Ovary (tissue), 9 donors: ENCODE results near the gene RAB13. TPM values are rescaled to one million over a fixed set of nuclear protein-coding genes. Genes with fewer than 3 reads are reported as not detected.
"Not testable (repeated sequence)": the region's sequence is repeated elsewhere in the genome, so short reads cannot be mapped to it uniquely, and the experiment has no call there.

ENCODE experiments used
- DNase-seq, 5 donors: peaks; one replicate each; pipeline ENCODE4 v3.0.0-alpha.2; 2019 to 2020
- H3K27ac ChIP-seq, 2 donors: fragments of 200-600 bp; one replicate each; pipeline versions ENCODE4 v1.5.1 to v1.8.0; 2019 to 2022
- H3K27me3 ChIP-seq: fragments of 200-600 bp; one replicate; pipeline ENCODE4 v1.8.0; 2022
- H3K36me3 ChIP-seq: fragments of 200-600 bp; sonication (generic); one replicate; pipeline ENCODE4 v1.5.1; 2019
- H3K4me1 ChIP-seq: one replicate; pipeline ENCODE4 v1.8.1; 2013; ENCODE audit warnings: mild to moderate bottlenecking, moderate library complexity; ENCODE audit not compliant: insufficient read depth
- H3K4me3 ChIP-seq: fragments of 200-600 bp; sonication (generic); one replicate; pipeline ENCODE4 v1.5.1; 2017
- H3K9me3 ChIP-seq, 2 donors: fragments of 200-600 bp in 1 of 2; sonication (generic) in 1 of 2; one replicate each; pipeline versions ENCODE4 v1.5.1 to v1.8.1; 2013 to 2019; ENCODE audit warnings: mild to moderate bottlenecking in 1 of 2, moderate library complexity in 1 of 2
- EP300 ChIP-seq: sonication (generic); formaldehyde crosslinking; IDR thresholded peaks from one replicate; pipeline ENCODE4 v1.6.1; 2017; ENCODE audit warnings: antibody characterized with exemption
- POLR2A ChIP-seq: fragments of 450-650 bp; IDR thresholded peaks from one replicate; pipeline ENCODE4 v1.6.1; 2017; ENCODE audit warnings: antibody characterized with exemption, mild to moderate bottlenecking, moderate library complexity
- WGBS, 3 donors: extraction: QIAGEN DNeasy Blood & Tissue Kit in 1 of 3; methylation state at CpG; one replicate each; pipeline versions ENCODE4 v1.1.5 to v1.1.7; 2013 to 2017; 5-methylcytosine and 5-hydroxymethylcytosine counted together
- intact Hi-C, 4 donors: fragments of 100-400 bp; cut with DNase I; formaldehyde crosslinking; loops; one replicate each; pipeline versions ENCODE4 v1.11.0 to v1.15.1; 2022 to 2023
- polyA plus RNA-seq, 2 donors: library from polyadenylated mRNA; stranded (reverse); fragments of 200-250 nt in 1 of 2; fragments of 350-450 nt in 1 of 2; fragmentation: Illumina TruSeq in 1 of 2; extraction: RNeasy Lipid Tissue Mini Kit (QIAGEN cat#74804) in 1 of 2; gene quantifications; one replicate each; pipeline ENCODE4 v1.2.3, GENCODE V29; 2013 to 2014
- total RNA-seq, 7 donors: library from RNA; depleted of rRNA in 2 of 7; stranded (reverse); fragments of >200 nt in 2 of 7; fragmentation: NEBNext Ultra II Directional in 3 of 7; extraction: Animal tissue kit (Norgen Biotek cat#: 25700) in 3 of 7; gene quantifications; one replicate each; pipeline versions ENCODE4 v1.1.0 to v1.2.4, GENCODE V29; 2016 to 2023
- TF ChIP-seq, protein P1 (sequence below), 3 donors: fragments of 450-650 bp in 2 of 3; fragments of 200-600 bp in 1 of 3; IDR thresholded peaks; one replicate each; pipeline versions ENCODE4 v1.5.1 to v1.8.0; 2016 to 2022; ENCODE audit warnings: antibody characterized with exemption in 3 of 3, mild to moderate bottlenecking in 1 of 3
- donor health status: DM: no; HTN: no; CAD: no; lungs with moderate emphysema.
- donor health status: DM: no; HTN: no; CAD: no.
- donor health status: Bipolar disorder and iron deficiency.
- donor health status: DM: yes; HTN: yes; CAD: no.
- donor health status: DM: no; HTN: no; CAD: no.
- donor health status: DM: yes; HTN: yes; CAD: no.

The RAB13 gene
- total and polyA plus RNA-seq, 9 donors = 31.4 to 190 (median 115) TPM

DNA sequence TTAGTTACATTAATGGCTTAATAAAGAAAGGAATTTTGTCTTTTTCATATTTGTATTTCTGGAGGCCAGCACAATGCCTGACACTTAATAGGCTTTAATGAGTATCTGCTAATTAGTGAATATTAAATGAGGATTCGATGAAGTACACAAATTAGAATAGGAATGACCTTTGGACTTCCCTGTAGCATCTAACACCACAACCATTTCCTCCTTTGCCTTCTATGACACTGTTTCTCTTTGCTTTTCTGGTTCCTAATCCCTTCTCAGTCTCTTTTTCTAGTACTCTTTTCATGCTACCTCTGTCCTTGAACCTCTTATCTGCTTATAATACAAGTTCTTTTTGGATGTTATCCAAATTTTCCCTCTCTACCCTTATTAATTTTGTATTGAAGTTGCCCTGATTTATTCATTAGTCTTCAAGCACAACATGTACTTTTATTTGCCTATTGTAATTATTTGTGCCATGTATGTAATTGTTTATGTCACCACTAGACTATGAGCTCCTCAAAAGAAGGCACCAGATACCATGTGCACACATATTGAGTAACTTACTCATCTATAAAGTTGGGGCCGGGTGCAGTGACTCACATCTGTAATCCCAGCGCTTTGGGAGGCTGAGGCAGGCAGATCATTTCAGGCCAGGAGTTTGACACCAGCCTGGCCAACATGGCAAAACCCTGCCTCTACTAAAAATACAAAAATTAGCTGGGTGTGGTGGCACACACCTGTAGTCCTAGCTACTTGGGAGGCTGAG lies 28.2 kb upstream of the RAB13 start:
- H3K27me3 ChIP-seq = no peaks in the 10 kb centered on the region
- no peaks in the 10 kb centered on the region for H3K9me3 ChIP-seq
- H3K27ac ChIP-seq = no peak overlapping the region
- no peak for DNase-seq
- H3K4me3 ChIP-seq = no peak overlapping the region
- H3K36me3 ChIP-seq = no peaks in the 10 kb centered on the region
- H3K4me1 ChIP-seq = no peaks in the 10 kb centered on the region
- TF ChIP-seq POLR2A (no peak), EP300 (no peak)
- TF ChIP-seq, protein P1, sequence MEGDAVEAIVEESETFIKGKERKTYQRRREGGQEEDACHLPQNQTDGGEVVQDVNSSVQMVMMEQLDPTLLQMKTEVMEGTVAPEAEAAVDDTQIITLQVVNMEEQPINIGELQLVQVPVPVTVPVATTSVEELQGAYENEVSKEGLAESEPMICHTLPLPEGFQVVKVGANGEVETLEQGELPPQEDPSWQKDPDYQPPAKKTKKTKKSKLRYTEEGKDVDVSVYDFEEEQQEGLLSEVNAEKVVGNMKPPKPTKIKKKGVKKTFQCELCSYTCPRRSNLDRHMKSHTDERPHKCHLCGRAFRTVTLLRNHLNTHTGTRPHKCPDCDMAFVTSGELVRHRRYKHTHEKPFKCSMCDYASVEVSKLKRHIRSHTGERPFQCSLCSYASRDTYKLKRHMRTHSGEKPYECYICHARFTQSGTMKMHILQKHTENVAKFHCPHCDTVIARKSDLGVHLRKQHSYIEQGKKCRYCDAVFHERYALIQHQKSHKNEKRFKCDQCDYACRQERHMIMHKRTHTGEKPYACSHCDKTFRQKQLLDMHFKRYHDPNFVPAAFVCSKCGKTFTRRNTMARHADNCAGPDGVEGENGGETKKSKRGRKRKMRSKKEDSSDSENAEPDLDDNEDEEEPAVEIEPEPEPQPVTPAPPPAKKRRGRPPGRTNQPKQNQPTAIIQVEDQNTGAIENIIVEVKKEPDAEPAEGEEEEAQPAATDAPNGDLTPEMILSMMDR (IDR thresholded peaks at IDR 0.05) = no peak
- WGBS, 3 donors = 52 to 75% (median 60%) methylated on average over 3 of the region's 3 CpGs
- intact Hi-C loops = no loop called here

DNA sequence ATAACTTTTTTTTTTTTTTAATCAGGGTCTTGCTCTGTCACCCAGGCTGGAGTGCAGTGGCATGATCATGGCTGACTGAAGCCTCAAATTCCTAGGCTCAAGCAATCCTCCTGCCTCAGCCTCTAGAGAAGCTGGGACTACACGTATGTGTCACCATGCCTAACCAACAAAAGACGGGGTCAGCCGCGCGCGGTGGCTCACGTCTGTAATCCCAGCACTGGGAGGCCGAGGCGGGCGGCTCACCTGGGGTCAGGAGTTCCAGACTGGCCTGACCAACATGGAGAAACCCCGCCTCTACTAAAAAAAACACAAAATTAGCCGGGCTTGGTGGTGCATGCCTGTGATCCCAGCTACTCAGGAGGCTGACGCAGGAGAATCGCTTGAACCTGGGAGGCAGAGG lies 26.4 kb upstream of the RAB13 start:
- H3K27ac ChIP-seq, DNase-seq, H3K27me3 ChIP-seq, H3K4me3 ChIP-seq, H3K36me3 ChIP-seq, intact Hi-C loops, H3K4me1 ChIP-seq, H3K9me3 ChIP-seq: not testable (repeated sequence)
- 95 to 96% (median 95%) methylated on average over 14 of the region's 14 CpGs for WGBS, 3 donors

DNA sequence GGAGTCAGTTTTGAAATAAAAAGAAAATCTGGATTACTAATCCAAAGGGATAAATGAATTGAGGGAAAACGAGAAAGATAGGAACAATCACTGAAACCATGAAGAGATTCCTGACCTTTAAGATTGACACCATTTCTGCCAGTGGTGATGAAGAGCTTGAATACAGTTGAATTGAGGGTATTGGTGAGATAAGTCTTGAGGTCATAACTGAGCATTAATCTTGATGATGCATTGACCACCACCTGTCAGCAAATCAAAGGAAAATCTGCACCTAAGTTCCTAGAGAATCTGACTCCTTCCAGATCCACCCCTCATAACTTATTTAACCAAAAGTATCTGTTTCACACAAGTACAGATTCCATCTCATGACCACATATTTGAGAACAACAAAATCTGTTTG lies 26.0 kb upstream of the RAB13 start:
- intact Hi-C loops = no loop called here
- Histone ChIP-seq H3K4me1 (no peaks in the 10 kb centered on the region), H3K36me3 (no peaks in the 10 kb centered on the region), H3K9me3 (no peaks in the 10 kb centered on the region), H3K4me3 (no peak overlapping the region), H3K27me3 (no peaks in the 10 kb centered on the region), H3K27ac (no peak overlapping the region)
- WGBS, 3 donors = 61 to 67% (median 62%) methylated on average over 1 of the region's 1 CpG
- DNase-seq = no peak
- no peak for TF ChIP-seq EP300
- TF ChIP-seq, protein P1 (IDR thresholded peaks at IDR 0.05) = no peak
- TF ChIP-seq POLR2A = no peak

DNA sequence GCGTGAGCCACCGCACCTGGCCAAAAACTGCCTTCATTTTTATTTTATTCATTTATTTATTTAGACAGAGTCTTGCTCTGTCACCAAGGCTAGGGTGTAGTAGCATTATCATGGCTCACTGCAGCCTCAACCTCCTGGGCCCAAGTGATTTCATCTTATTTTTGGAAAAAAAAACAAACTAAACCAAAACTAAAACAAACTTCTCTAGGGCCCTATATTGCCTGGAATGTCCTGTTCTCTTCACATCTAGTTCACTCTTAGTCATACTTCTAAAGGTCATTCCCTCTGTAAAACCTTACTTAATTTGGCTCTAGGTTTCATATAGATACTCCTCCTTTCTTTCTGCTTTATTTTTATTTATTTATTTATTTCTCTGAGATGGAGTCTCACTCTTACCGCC lies 20.0 kb upstream of the RAB13 start:
- TF ChIP-seq POLR2A (no peak), EP300 (no peak)
- TF ChIP-seq, protein P1 (IDR thresholded peaks at IDR 0.05) = no peak
- WGBS, 3 donors = 84 to 94% (median 90%) methylated on average over 3 of the region's 3 CpGs
- intact Hi-C loops = no loop called here
- H3K27ac ChIP-seq = no peak overlapping the region
- H3K9me3 ChIP-seq = no peaks in the 10 kb centered on the region
- H3K4me1 ChIP-seq = no peaks in the 10 kb centered on the region
- no peaks in the 10 kb centered on the region for H3K27me3 ChIP-seq
- H3K4me3 ChIP-seq = no peak overlapping the region
- no peaks in the 10 kb centered on the region for H3K36me3 ChIP-seq
- DNase-seq = no peak

DNA sequence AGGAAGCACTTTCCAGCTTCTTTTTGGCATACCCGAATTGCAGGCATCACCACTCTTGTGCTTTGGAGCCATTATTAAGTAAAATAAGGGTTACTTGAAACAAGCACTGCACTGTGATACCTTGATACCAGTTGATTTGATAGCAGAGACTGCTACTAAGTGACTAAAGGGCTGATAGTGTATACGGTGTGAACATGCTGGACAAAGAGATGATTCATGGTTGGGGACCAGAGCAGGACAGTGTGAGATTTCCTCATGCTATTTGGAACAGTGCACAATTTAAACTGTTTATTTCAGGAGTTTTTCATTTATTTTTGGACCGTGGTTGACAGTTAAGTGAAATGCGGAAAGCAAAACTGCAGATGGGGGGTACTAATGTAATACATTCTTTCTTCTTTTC lies 14.3 kb upstream of the RAB13 start:
- 74 to 80% (median 74%) methylated on average over 4 of the region's 4 CpGs for WGBS, 3 donors
- H3K27me3 ChIP-seq = no peaks in the 10 kb centered on the region
- H3K4me3 ChIP-seq = no peak overlapping the region
- H3K4me1 ChIP-seq = peaks cover 3% of the 10 kb centered on the region
- H3K27ac ChIP-seq = no peak overlapping the region
- no peak for DNase-seq
- TF ChIP-seq EP300 (no peak), POLR2A (no peak)
- TF ChIP-seq, protein P1 (IDR thresholded peaks at IDR 0.05) = no peak
- intact Hi-C loops = no loop called here
- H3K9me3 ChIP-seq = no peaks in the 10 kb centered on the region
- no peaks in the 10 kb centered on the region for H3K36me3 ChIP-seq

DNA sequence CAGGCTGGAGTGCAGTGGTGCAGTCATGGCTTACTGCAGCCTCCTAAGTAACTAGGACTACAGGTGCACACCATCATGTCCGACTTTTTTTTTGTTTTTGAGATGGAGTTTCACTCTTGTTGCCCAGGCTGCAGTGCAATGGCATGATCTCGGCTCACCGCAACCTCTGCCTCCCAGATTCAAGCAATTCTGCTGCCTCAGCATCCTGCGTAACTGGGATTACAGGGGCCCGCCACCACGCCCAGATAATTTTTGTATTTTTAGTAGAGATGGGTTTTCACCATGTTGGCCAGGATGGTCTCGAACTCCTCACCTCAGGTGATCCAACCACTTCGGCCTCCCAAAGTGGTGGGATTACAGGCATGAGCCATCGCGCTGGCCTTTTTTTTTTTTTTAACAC lies 10.7 kb upstream of the RAB13 start:
- H3K36me3 ChIP-seq, H3K4me3 ChIP-seq, H3K27ac ChIP-seq, H3K9me3 ChIP-seq, intact Hi-C loops, DNase-seq, H3K27me3 ChIP-seq, H3K4me1 ChIP-seq: not testable (repeated sequence)
- 92 to 94% (median 94%) methylated on average over 10 of the region's 10 CpGs for WGBS, 3 donors
